C4-2B (cell line): Measurements from ENCODE around the gene BRICD5.
A peak's percentile ranks its signal among the peaks of the same experiment; 100 is the strongest.

Experiments used
- H3K27ac ChIP-seq: fragments of 450-650 bp; 2 replicates; pipeline ENCODE4 v1.5.1; 2017
- CTCF ChIP-seq: fragments of 450-650 bp; conservative IDR thresholded peaks from 2 replicates; pipeline ENCODE4 v1.5.1; 2017; ENCODE audit warnings: mild to moderate bottlenecking
- ZFX ChIP-seq: fragments of 450-650 bp; IDR thresholded peaks from 2 replicates; pipeline ENCODE4 v1.6.1; 2017

BRICD5 gene

GRCh38 chr16:2232094-2232990 lies 21.7 kb upstream of the BRICD5 start:
- no peak for TF ChIP-seq CTCF
- TF ChIP-seq ZFX: no peak
- no peak overlapping the region for H3K27ac ChIP-seq

GRCh38 chr16:2231016-2231931 lies 20.6 kb upstream of the BRICD5 start:
- no peak overlapping the region for H3K27ac ChIP-seq
- TF ChIP-seq ZFX (no peak), CTCF (no peak)

GRCh38 chr16:2230376-2230775 lies 19.7 kb upstream of the BRICD5 start:
- TF ChIP-seq CTCF (no peak), ZFX (no peak)
- H3K27ac ChIP-seq: no peak overlapping the region

GRCh38 chr16:2229632-2230250 lies 19.1 kb upstream of the BRICD5 start:
- H3K27ac ChIP-seq: peak overlapping the region; percentile 93
- TF ChIP-seq CTCF (no peak), ZFX (no peak)

GRCh38 chr16:2229091-2229490 lies 18.4 kb upstream of the BRICD5 start:
- no peak for TF ChIP-seq CTCF
- TF ChIP-seq ZFX: no peak
- H3K27ac ChIP-seq: peak overlapping the region; percentile 93

- TF ChIP-seq ZFX (no peak), CTCF (no peak)
- peak overlapping the region; percentile 93 for H3K27ac ChIP-seq
These were observed 17.6 kb upstream of the BRICD5 start for GRCh38 chr16:2228161-2228824.
